ENCODE measurements around the gene HSCB. TPM values are rescaled to one million over a fixed set of nuclear protein-coding genes. Genes with fewer than 3 reads are reported as not detected.

The HSCB gene
- polyA plus RNA-seq, 1 donor from 2014 or later: 13.2 TPM

Other genes starting within 250 kb of the HSCB start
- 8.2 TPM for gene TTC28, start 62.2 kb upstream of the HSCB start, polyA plus RNA-seq (ENCODE audit: insufficient read depth, low read depth, low replicate concordance)
- 14.1 TPM for gene CHEK2, start 219 bp upstream of the HSCB start, polyA plus RNA-seq (ENCODE audit: insufficient read depth, low read depth, low replicate concordance)
- gene CCDC117, start 30.7 kb downstream of the HSCB start, polyA plus RNA-seq (ENCODE audit: insufficient read depth, low read depth, low replicate concordance): 9.6 TPM
- gene XBP1, start 58.5 kb downstream of the HSCB start, polyA plus RNA-seq (ENCODE audit: insufficient read depth, low read depth, low replicate concordance): 92.5 TPM
- 10.9 TPM for gene ZNRF3, start 141.5 kb downstream of the HSCB start, polyA plus RNA-seq (ENCODE audit: insufficient read depth, low read depth, low replicate concordance)

Data from brain (organoid and tissue), 1 donor.